SK-N-SH (cell line): ENCODE results near the gene WDR91. TPM values are rescaled to one million over a fixed set of nuclear protein-coding genes. Genes with fewer than 3 reads are reported as not detected.

Source experiments
- CTCF ChIA-PET: fragments of 300-600, 350-600 bp; formaldehyde crosslinking; extraction: SDS; loops from one replicate; lab custom pipeline; 2021; lab: Yijun Ruan, JAX
- POLR2A ChIA-PET: fragments of 350-600 bp; sonication (Branson Sonifier 250); formaldehyde crosslinking; extraction: SDS; loops from one replicate; lab custom pipeline; 2020; ENCODE audit warnings: antibody characterized with exemption, inconsistent platforms; lab: Yijun Ruan, JAX
- DNase-seq: peaks from one replicate; pipeline ENCODE4 v3.0.0; 2012
- H2AFZ ChIP-seq: fragments of 200-600 bp; sonication (generic); 2 replicates; pipeline ENCODE4 v1.8.1; 2016; ENCODE audit warnings: antibody characterized with exemption, mild to moderate bottlenecking, low read depth
- H3F3A ChIP-seq: fragments of 200-600 bp; sonication (generic); replicated peaks from 2 replicates; pipeline ENCODE3; 2016; ENCODE audit warnings: antibody characterized with exemption, mild to moderate bottlenecking; ENCODE audit not compliant: insufficient read depth
- H3K27ac ChIP-seq, 2 experiments: fragments of 200-500 bp in 1 of 2; fragments of 200-600 bp in 1 of 2; sonication (Bioruptor generic) in 1 of 2; sonication (generic), shearing (Covaris generic) in 1 of 2; 2 replicates each; pipeline versions ENCODE4 v1.5.1 to v1.6.1; 2014 to 2016; ENCODE audit warnings: low read depth in 2 of 2, inconsistent platforms in 1 of 2, low read length in 1 of 2, mild to moderate bottlenecking in 1 of 2, mixed read lengths in 1 of 2
- H3K27me3 ChIP-seq: fragments of 200-600 bp; sonication (generic), shearing (Covaris generic); 2 replicates; pipeline ENCODE4 v1.6.1; 2016; ENCODE audit warnings: mixed run types; ENCODE audit not compliant: insufficient read depth
- H3K36me3 ChIP-seq, 2 experiments: fragments of 200-500 bp in 1 of 2; fragments of 200-600 bp in 1 of 2; sonication (Bioruptor generic) in 1 of 2; sonication (generic) in 1 of 2; replicated peaks in 1 of 2; 2 replicates each; pipeline versions ENCODE3 to v1.5.1; 2014 to 2016; ENCODE audit warnings: low read length in 1 of 2, mild to moderate bottlenecking in 1 of 2; ENCODE audit not compliant: insufficient read depth in 2 of 2, control insufficient read depth in 1 of 2
- H3K4me1 ChIP-seq, 2 experiments: fragments of 200-500 bp in 1 of 2; fragments of 200-600 bp in 1 of 2; sonication (Bioruptor generic) in 1 of 2; sonication (generic), shearing (Covaris generic) in 1 of 2; 2 replicates each; pipeline versions ENCODE4 v1.5.1 to v1.6.1; 2014 to 2016; ENCODE audit warnings: low read depth in 1 of 2, low read length in 1 of 2, mixed run types in 1 of 2; ENCODE audit not compliant: insufficient read depth in 2 of 2, control insufficient read depth in 1 of 2
- H3K4me2 ChIP-seq: fragments of 200-600 bp; sonication (generic), shearing (Covaris generic); 2 replicates; pipeline ENCODE4 v1.6.1; 2017; ENCODE audit warnings: mixed run types
- H3K4me3 ChIP-seq, 2 experiments: fragments of 200-500 bp in 1 of 2; fragments of 200-600 bp in 1 of 2; sonication (Bioruptor generic) in 1 of 2; sonication (generic), shearing (Covaris generic) in 1 of 2; 2 replicates each; pipeline versions ENCODE4 v1.5.1 to v1.8.1; 2014 to 2016; ENCODE audit warnings: low read depth in 2 of 2, inconsistent platforms in 1 of 2, low read length in 1 of 2, mild to moderate bottlenecking in 1 of 2, mixed read lengths in 1 of 2, moderate library complexity in 1 of 2
- H3K79me2 ChIP-seq: fragments of 200-600 bp; sonication (generic); 2 replicates; pipeline ENCODE4 v1.8.1; 2017; ENCODE audit warnings: mild to moderate bottlenecking; ENCODE audit not compliant: insufficient read depth
- H3K9ac ChIP-seq: fragments of 200-600 bp; sonication (generic); 2 replicates; pipeline ENCODE4 v1.6.1; 2017; ENCODE audit warnings: mixed run types
- H3K9me2 ChIP-seq: fragments of 200-600 bp; sonication (generic); 2 replicates; pipeline ENCODE4 v1.6.1; 2017; ENCODE audit warnings: mixed run types
- H3K9me3 ChIP-seq: fragments of 200-600 bp; sonication (generic); 2 replicates; pipeline ENCODE4 v1.6.1; 2017; ENCODE audit warnings: mixed run types, mild to moderate bottlenecking, moderate library complexity
- H4K20me1 ChIP-seq: fragments of 200-600 bp; sonication (generic); 2 replicates; pipeline ENCODE4 v1.6.1; 2017; ENCODE audit warnings: mild to moderate bottlenecking, mixed run types; ENCODE audit not compliant: insufficient read depth
- CHD2 ChIP-seq: fragments of 150-350 bp; IDR thresholded peaks from 2 replicates; pipeline ENCODE4 v1.6.1; 2018; ENCODE audit warnings: low read length; ENCODE audit not compliant: partially characterized antibody
- ELF1 ChIP-seq: IDR thresholded peaks from 2 replicates; pipeline ENCODE4 v1.4.0; 2012
- EZH2phosphoT487 ChIP-seq: fragments of 200-600 bp; sonication (generic); IDR thresholded peaks from 2 replicates; pipeline ENCODE4 v1.6.1; 2017; ENCODE audit warnings: low read depth, mixed run types, mild to moderate bottlenecking, antibody characterized with exemption, moderate library complexity, borderline replicate concordance
- FOSL2 ChIP-seq: IDR thresholded peaks from 2 replicates; pipeline ENCODE4 v1.4.0; 2012; ENCODE audit warnings: low read depth, mild to moderate bottlenecking, moderate library complexity, borderline replicate concordance
- FOXM1 ChIP-seq: IDR thresholded peaks from 2 replicates; pipeline ENCODE4 v1.4.0; 2012; ENCODE audit warnings: low read depth, mild to moderate bottlenecking
- GABPA ChIP-seq: IDR thresholded peaks from 2 replicates; pipeline ENCODE4 v1.4.0; 2012; ENCODE audit warnings: low read depth, mild to moderate bottlenecking
- GATA2 ChIP-seq: sonication (generic); formaldehyde crosslinking; IDR thresholded peaks from 2 replicates; pipeline ENCODE4 v1.5.0; 2020; ENCODE audit warnings: mild to moderate bottlenecking, missing genetic modification reagents
- JUND ChIP-seq: IDR thresholded peaks from 2 replicates; pipeline ENCODE4 v1.4.0; 2012
- MXI1 ChIP-seq: IDR thresholded peaks from 2 replicates; pipeline ENCODE4 v1.6.1; 2012; ENCODE audit warnings: mild to moderate bottlenecking, low read depth, low read length, improper control_type of control experiment
- NFIC ChIP-seq: IDR thresholded peaks from 2 replicates; pipeline ENCODE4 v1.4.0; 2012; ENCODE audit warnings: borderline replicate concordance
- RCOR1 ChIP-seq: fragments of 150-350 bp; IDR thresholded peaks from 2 replicates; pipeline ENCODE4 v1.6.1; 2017; ENCODE audit warnings: antibody characterized with exemption, low read length
- RXRA ChIP-seq: IDR thresholded peaks from 2 replicates; pipeline ENCODE4 v1.4.0; 2012; ENCODE audit warnings: low read depth, mild to moderate bottlenecking, borderline replicate concordance
- SIN3A ChIP-seq: IDR thresholded peaks from 2 replicates; pipeline ENCODE4 v1.6.1; 2012; ENCODE audit warnings: low read depth, mild to moderate bottlenecking, low read length, moderate library complexity, borderline replicate concordance
- SMC3 ChIP-seq: IDR thresholded peaks from 2 replicates; pipeline ENCODE4 v1.6.1; 2012; ENCODE audit warnings: low read depth, low read length, improper control_type of control experiment
- TAF1 ChIP-seq: IDR thresholded peaks from 2 replicates; pipeline ENCODE4 v1.6.1; 2012; ENCODE audit warnings: low read depth, mild to moderate bottlenecking, low read length, moderate library complexity, borderline replicate concordance
- TCF12 ChIP-seq: IDR thresholded peaks from 2 replicates; pipeline ENCODE4 v1.4.0; 2012
- TEAD4 ChIP-seq: IDR thresholded peaks from 2 replicates; pipeline ENCODE4 v1.4.0; 2012; ENCODE audit warnings: mild to moderate bottlenecking, borderline replicate concordance; ENCODE audit not compliant: insufficient read depth
- YY1 ChIP-seq: IDR thresholded peaks from 2 replicates; pipeline ENCODE4 v1.4.0; 2012; ENCODE audit warnings: low read depth, mild to moderate bottlenecking
- WGBS: methylation state at CpG from one replicate; pipeline ENCODE4 v1.1.6; 2017; ENCODE audit warnings: low lambda C conversion rate; 5-methylcytosine and 5-hydroxymethylcytosine counted together
- polyA plus RNA-seq, 3 experiments: library from polyadenylated mRNA; depleted of rRNA; stranded (reverse); fragments of >200 nt; gene quantifications; 2 replicates each; pipeline ENCODE4 v1.2.3, GENCODE V29; 2012
- TF ChIP-seq, protein P1 (sequence below): IDR thresholded peaks from 2 replicates; pipeline ENCODE4 v1.6.1; 2012; ENCODE audit warnings: mild to moderate bottlenecking, low read depth, low read length, moderate library complexity
- TF ChIP-seq, protein P2 (sequence below): IDR thresholded peaks from 2 replicates; pipeline ENCODE4; 2012
- TF ChIP-seq, protein P3 (sequence below): IDR thresholded peaks from 2 replicates; pipeline ENCODE4 v1.4.0; 2012; ENCODE audit warnings: low read depth, borderline replicate concordance

WDR91 gene
- polyA plus RNA-seq, 1 of the 3 experiments (the other 2 are of a cell fraction): 8.4 TPM

DNA sequence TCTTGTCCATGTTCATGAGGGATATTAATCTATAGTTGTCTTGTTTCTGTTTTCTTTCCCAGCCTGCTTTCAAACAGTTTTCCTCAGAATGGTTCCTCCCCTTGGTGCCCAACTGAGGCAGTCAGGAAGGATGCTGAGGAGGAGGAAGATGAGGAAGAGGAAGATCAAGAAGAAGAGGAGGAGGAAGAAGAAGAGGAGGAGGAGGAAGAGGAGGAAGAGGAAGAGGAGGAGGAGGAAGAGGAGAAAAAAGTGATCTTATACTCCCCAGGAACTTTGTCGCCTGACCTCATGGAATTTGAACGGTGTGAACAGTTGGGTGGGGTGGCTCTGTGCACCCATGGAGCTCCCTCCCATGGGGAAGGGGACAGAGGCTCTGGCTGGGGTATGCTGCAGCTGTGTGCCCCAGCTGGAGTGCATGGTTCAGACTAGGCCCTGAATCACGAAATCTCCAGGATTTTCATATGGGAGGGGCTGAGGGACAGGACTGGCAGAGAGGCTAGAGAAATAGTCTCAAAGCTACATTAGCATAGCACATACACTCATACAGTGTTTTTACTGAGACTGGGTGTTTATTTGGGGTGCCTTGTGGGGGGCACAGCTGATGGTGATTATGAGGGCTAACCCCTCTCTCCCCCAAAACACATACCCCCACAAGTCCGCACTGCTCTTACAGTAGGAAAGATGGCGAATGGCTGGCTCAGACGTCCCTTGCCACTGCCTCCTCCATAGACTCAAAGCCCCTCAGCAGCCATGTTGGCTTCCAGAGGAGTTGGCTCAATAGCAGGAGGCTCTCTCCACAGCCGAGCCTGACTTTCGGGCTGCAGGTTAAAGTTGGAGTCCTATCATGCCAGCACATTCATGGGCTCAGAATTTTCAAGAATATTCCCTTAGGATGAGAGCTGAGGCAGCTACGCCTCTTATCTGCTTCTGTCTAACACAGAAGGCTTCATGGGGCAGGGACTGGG lies 34.2 kb upstream of the WDR91 start:
- H3K27ac ChIP-seq: no peak overlapping the region
- H3K4me2 ChIP-seq: no peak overlapping the region
- H3K36me3 ChIP-seq: no peaks in the 10 kb centered on the region
- H2AFZ ChIP-seq: no peak overlapping the region
- no peaks in the 10 kb centered on the region for H3F3A ChIP-seq
- H3K79me2 ChIP-seq: no peaks in the 10 kb centered on the region
- TF ChIP-seq MXI1: no peak
- TF ChIP-seq, all 33 proteins: peak for 0
- CTCF ChIA-PET: interaction anchor here (0.6 to 1.0 kb wide), 2 partner anchors 16 to 332 kb away, joined by 3 read pairs; no protein-coding TSS in a partner anchor
- Histone ChIP-seq H3K9me3 (no peaks in the 10 kb centered on the region), H3K27me3 (peaks cover 5% of the 10 kb centered on the region; the same call in 1 of the 2 replicates), H4K20me1 (no peaks in the 10 kb centered on the region), H3K9me2 (no peaks in the 10 kb centered on the region), H3K4me1 (no peaks in the 10 kb centered on the region), H3K9ac (no peak overlapping the region), H3K4me3 (no peak overlapping the region)
- WGBS: 70% methylated on average over 9 of the region's 9 CpGs
- DNase-seq: no peak
- POLR2A ChIA-PET: no interaction called here

DNA sequence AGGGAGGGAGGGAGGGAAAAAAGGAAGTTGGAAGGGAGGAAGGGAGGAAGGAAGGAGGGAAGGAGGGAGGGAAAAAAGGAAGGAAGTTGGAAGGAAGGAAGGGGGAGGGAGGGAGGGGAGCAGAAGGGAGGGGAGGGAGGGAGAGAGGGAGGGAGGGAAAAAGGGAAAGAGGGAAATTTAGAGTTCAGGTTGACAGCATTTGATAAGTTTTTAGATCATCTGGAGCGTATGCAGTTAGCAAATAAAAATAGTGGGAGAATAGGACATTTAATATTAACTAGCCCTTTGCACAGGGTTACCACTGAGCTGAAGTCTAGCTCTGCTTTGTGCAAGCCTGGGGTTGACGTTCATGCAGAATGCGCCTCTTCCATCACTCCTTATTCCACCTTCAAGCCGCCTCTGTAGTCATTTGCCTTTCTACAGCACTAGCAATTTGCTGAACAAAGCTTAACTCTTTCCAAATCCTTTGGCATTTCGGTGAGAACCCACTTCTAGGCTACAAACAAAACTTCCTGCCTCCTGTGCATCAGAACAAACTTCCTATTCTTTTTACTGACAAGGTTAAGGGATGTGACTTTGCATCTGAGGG lies 30.9 kb upstream of the WDR91 start:
- H3K9me3 ChIP-seq: no peaks in the 10 kb centered on the region
- no peaks in the 10 kb centered on the region for H3K79me2 ChIP-seq
- 64% methylated on average over 5 of the region's 5 CpGs for WGBS
- no peak overlapping the region for H3K27ac ChIP-seq
- no peaks in the 10 kb centered on the region for H3F3A ChIP-seq
- H3K4me2 ChIP-seq: no peak overlapping the region
- POLR2A ChIA-PET: no interaction called here
- H3K27me3 ChIP-seq: peaks cover 5% of the 10 kb centered on the region; the same call in 1 of the 2 replicates
- no peaks in the 10 kb centered on the region for H3K36me3 ChIP-seq
- no peak overlapping the region for H3K9ac ChIP-seq
- H4K20me1 ChIP-seq: no peaks in the 10 kb centered on the region
- no peak for DNase-seq
- H3K4me3 ChIP-seq: no peak overlapping the region
- H3K9me2 ChIP-seq: no peaks in the 10 kb centered on the region
- H2AFZ ChIP-seq: no peak overlapping the region
- no peaks in the 10 kb centered on the region for H3K4me1 ChIP-seq
- TF ChIP-seq SMC3: no peak
- no peak for TF ChIP-seq TEAD4
- TF ChIP-seq NFIC: no peak
- TF ChIP-seq, protein P1, sequence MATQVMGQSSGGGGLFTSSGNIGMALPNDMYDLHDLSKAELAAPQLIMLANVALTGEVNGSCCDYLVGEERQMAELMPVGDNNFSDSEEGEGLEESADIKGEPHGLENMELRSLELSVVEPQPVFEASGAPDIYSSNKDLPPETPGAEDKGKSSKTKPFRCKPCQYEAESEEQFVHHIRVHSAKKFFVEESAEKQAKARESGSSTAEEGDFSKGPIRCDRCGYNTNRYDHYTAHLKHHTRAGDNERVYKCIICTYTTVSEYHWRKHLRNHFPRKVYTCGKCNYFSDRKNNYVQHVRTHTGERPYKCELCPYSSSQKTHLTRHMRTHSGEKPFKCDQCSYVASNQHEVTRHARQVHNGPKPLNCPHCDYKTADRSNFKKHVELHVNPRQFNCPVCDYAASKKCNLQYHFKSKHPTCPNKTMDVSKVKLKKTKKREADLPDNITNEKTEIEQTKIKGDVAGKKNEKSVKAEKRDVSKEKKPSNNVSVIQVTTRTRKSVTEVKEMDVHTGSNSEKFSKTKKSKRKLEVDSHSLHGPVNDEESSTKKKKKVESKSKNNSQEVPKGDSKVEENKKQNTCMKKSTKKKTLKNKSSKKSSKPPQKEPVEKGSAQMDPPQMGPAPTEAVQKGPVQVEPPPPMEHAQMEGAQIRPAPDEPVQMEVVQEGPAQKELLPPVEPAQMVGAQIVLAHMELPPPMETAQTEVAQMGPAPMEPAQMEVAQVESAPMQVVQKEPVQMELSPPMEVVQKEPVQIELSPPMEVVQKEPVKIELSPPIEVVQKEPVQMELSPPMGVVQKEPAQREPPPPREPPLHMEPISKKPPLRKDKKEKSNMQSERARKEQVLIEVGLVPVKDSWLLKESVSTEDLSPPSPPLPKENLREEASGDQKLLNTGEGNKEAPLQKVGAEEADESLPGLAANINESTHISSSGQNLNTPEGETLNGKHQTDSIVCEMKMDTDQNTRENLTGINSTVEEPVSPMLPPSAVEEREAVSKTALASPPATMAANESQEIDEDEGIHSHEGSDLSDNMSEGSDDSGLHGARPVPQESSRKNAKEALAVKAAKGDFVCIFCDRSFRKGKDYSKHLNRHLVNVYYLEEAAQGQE: no peak
- TF ChIP-seq, protein P2, sequence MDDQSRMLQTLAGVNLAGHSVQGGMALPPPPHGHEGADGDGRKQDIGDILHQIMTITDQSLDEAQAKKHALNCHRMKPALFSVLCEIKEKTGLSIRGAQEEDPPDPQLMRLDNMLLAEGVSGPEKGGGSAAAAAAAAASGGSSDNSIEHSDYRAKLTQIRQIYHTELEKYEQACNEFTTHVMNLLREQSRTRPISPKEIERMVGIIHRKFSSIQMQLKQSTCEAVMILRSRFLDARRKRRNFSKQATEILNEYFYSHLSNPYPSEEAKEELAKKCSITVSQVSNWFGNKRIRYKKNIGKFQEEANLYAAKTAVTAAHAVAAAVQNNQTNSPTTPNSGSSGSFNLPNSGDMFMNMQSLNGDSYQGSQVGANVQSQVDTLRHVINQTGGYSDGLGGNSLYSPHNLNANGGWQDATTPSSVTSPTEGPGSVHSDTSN: no peak
- no peak for TF ChIP-seq GATA2 (CRISPR knock-in tag)
- TF ChIP-seq RXRA: no peak
- no peak for TF ChIP-seq CHD2
- no peak for TF ChIP-seq TCF12
- no peak for TF ChIP-seq GABPA
- no peak for TF ChIP-seq YY1
- no peak for TF ChIP-seq ELF1
- no peak for TF ChIP-seq FOSL2
- no peak for TF ChIP-seq TAF1
- TF ChIP-seq JUND: no peak
- TF ChIP-seq RCOR1: no peak
- TF ChIP-seq, protein P3, sequence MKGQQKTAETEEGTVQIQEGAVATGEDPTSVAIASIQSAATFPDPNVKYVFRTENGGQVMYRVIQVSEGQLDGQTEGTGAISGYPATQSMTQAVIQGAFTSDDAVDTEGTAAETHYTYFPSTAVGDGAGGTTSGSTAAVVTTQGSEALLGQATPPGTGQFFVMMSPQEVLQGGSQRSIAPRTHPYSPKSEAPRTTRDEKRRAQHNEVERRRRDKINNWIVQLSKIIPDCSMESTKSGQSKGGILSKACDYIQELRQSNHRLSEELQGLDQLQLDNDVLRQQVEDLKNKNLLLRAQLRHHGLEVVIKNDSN: no peak
- no peak for TF ChIP-seq FOXM1
- TF ChIP-seq SIN3A: no peak
- TF ChIP-seq EZH2phosphoT487: no peak
- CTCF ChIA-PET: interaction anchor here (0.9 to 1.3 kb wide), 3 partner anchors 9 to 32 kb away, joined by 3 to 4 read pairs (median 3); partner anchors contain the start of gene WDR91
